Psoas muscle (tissue), 8 donors: ENCODE results near the gene PTPRB. TPM values are rescaled to one million over a fixed set of nuclear protein-coding genes. Genes with fewer than 3 reads are reported as not detected.

Experiments
- ATAC-seq, 4 donors: fragments of 200-7000 bp; cut with Tn5 transposase; one replicate each; pipeline ENCODE4 v1.9.1; 2020; ENCODE audit warnings: moderate library complexity in 3 of 4, mild to moderate bottlenecking in 2 of 4
- DNase-seq, 2 donors: peaks; one replicate each; pipeline ENCODE4 v3.0.0-alpha.2; 2020
- H3K27ac ChIP-seq: fragments of 200-600 bp; one replicate; pipeline ENCODE4 v1.8.0; 2022
- H3K27me3 ChIP-seq, 3 donors: fragments of 200-600 bp in 1 of 3; one replicate each; pipeline versions ENCODE4 v1.6.1 to v1.8.0; 2013 to 2022; ENCODE audit warnings: low read length in 2 of 3, mild to moderate bottlenecking in 2 of 3, moderate library complexity in 1 of 3; ENCODE audit not compliant: insufficient read depth in 3 of 3
- H3K36me3 ChIP-seq, 2 donors: fragments of 200-600 bp in 1 of 2; one replicate each; pipeline versions ENCODE4 v1.6.1 to v1.8.0; 2013 to 2022; ENCODE audit warnings: low read depth in 1 of 2, mild to moderate bottlenecking in 1 of 2, moderate library complexity in 1 of 2; ENCODE audit not compliant: insufficient read depth in 1 of 2
- H3K4me1 ChIP-seq: fragments of 200-600 bp; one replicate; pipeline ENCODE4 v1.8.0; 2022
- H3K4me3 ChIP-seq: fragments of 200-600 bp; one replicate; pipeline ENCODE4 v1.8.0; 2022; ENCODE audit warnings: mild to moderate bottlenecking
- H3K9me3 ChIP-seq: fragments of 200-600 bp; one replicate; pipeline ENCODE4 v1.8.0; 2022
- WGBS, 3 donors: extraction: QIAGEN DNeasy Blood & Tissue Kit; methylation state at CpG; one replicate each; pipeline versions ENCODE4 v1.1.6 to v1.1.7; 2013; 5-methylcytosine and 5-hydroxymethylcytosine counted together
- intact Hi-C, 2 donors: fragments of 100-400 bp; cut with DNase I; formaldehyde crosslinking; loops; one replicate each; pipeline versions ENCODE4 v1.11.0 to v1.14.2; 2022
- polyA plus RNA-seq, 3 donors: library from polyadenylated mRNA; stranded (reverse); fragments of 200-250 nt; gene quantifications; one replicate each; pipeline ENCODE4 v1.2.3, GENCODE V29; 2013
- total RNA-seq, 4 donors: library from RNA; stranded (reverse); fragmentation: NEBNext Ultra II Directional in 2 of 4; extraction: Animal tissue kit (Norgen Biotek cat#: 25700) in 2 of 4; gene quantifications; one replicate each; pipeline versions ENCODE4 v1.2.1 to v1.2.4, GENCODE V29; 2021 to 2023
- TF ChIP-seq, protein P1 (sequence below): fragments of 200-600 bp; IDR thresholded peaks from one replicate; pipeline ENCODE4 v1.8.0; 2022; ENCODE audit warnings: antibody characterized with exemption
- donor health status: healthy with polysubstance abuse.
- donor health status: DM: no; HTN: no; CAD: no; lungs with moderate emphysema.
- donor health status: Bipolar disorder and iron deficiency.
- donor health status: healthy.
- donor health status: DM: yes; HTN: yes; CAD: no.
- donor health status: DM: no; HTN: no; CAD: no.
- donor health status: DM: no; HTN: no; CAD: no.
- donor health status: DM: yes; HTN: yes; CAD: no.

The PTPRB gene
- total and polyA plus RNA-seq, 7 donors, result 6.5 to 32.1 (median 10.9) TPM

DNA sequence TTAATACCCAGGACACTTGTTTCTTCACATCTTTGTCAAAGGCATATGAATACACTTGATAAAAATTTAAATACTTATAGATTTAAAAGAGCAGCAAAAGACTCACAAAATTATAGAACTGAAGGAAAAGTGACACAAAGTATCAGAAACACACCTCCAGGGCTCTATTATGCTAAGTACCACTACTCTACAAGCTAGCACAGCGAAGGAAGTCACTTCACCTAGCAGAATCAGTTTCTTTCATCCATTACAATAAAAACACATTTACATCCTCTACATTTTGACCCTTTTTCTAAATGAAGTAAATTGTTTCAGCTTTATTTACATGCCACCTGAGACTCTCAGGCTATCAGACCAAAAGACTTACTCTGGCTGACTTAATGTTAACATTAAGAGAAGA is 26.6 kb upstream of the PTPRB start:
- Histone ChIP-seq H3K27ac (no peak overlapping the region), H3K36me3 (no peaks in the 10 kb centered on the region), H3K4me1 (no peaks in the 10 kb centered on the region), H3K27me3 (no peaks in the 10 kb centered on the region), H3K4me3 (no peak overlapping the region), H3K9me3 (no peaks in the 10 kb centered on the region)
- DNase-seq (no peak), ATAC-seq (no peak)
- intact Hi-C loops, result no loop called here
- TF ChIP-seq, protein P1, sequence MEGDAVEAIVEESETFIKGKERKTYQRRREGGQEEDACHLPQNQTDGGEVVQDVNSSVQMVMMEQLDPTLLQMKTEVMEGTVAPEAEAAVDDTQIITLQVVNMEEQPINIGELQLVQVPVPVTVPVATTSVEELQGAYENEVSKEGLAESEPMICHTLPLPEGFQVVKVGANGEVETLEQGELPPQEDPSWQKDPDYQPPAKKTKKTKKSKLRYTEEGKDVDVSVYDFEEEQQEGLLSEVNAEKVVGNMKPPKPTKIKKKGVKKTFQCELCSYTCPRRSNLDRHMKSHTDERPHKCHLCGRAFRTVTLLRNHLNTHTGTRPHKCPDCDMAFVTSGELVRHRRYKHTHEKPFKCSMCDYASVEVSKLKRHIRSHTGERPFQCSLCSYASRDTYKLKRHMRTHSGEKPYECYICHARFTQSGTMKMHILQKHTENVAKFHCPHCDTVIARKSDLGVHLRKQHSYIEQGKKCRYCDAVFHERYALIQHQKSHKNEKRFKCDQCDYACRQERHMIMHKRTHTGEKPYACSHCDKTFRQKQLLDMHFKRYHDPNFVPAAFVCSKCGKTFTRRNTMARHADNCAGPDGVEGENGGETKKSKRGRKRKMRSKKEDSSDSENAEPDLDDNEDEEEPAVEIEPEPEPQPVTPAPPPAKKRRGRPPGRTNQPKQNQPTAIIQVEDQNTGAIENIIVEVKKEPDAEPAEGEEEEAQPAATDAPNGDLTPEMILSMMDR, result no peak
- 83 to 97% (median 92%) methylated on average over 1 of the region's 1 CpG for WGBS, 3 donors

DNA sequence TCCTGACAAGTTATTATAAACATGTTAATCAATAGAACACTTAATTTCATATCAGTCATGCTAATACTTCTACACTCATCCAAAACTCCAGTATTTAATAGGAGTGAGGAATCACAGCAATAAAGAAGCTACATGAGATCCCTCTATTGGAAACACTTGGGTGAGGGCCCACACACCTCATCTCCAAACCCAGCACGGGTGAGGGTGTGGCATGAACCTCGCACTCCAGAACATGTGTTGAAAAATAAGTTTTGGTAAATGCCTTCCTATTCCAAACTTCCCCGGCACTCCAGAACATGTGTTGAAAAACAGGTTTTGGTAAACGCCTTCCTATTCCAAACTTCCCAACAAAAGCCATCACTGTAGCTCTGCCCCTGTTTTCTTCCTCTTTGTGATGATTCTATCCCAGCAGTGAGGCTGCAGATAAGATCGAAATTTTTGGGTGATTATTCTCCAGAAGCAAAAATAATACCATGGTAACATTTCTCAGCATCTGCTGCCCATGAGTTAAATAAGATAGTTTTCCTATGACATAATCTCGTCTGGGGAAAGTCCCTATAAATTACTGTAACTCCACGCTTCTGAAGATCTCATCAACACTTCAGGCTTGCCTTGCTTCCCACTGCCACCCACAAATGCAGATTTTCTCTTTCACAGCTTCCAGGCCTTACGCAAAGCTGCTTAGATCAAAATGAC is 24.4 kb upstream of the PTPRB start:
- DNase-seq (no peak), ATAC-seq (no peak)
- no peak overlapping the region for H3K4me3 ChIP-seq
- intact Hi-C loops, result no loop called here
- no peaks in the 10 kb centered on the region for H3K27me3 ChIP-seq
- WGBS, 3 donors, result 23 to 24% (median 23%) methylated on average over 8 of the region's 8 CpGs
- H3K36me3 ChIP-seq, result no peaks in the 10 kb centered on the region
- no peaks in the 10 kb centered on the region for H3K9me3 ChIP-seq
- no peak overlapping the region for H3K27ac ChIP-seq
- H3K4me1 ChIP-seq, result no peaks in the 10 kb centered on the region
- TF ChIP-seq, protein P1, result no peak

DNA sequence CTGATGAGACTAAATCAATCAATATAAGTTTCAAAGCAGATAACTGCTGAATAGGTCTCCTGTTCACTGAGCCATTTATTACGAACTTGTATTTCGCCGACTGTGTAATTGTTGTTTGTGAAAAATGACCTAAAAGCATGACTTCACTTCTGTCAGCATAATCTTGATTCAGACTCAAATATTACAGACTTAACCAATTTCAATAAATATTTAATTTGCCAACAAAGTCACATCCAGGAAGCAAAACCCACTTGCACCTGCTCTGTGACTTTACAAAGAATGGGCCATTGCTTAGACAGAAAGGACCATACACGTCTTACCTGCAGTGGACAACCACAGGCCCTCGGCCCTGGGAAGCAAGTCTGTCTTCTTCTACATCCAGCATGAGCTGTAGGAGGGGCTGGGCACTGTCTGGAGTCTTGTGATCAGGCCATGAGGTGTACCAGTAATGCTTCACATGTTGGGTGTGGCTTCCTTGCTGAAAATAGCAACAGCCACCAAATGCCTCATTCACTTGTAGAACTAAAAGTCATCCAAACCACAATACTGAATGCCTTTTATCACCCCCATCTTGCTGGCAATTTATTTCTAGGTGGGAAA is 23.5 kb upstream of the PTPRB start:
- Histone ChIP-seq H3K27ac (no peak overlapping the region), H3K4me3 (no peak overlapping the region), H3K36me3 (no peaks in the 10 kb centered on the region), H3K9me3 (no peaks in the 10 kb centered on the region), H3K27me3 (no peaks in the 10 kb centered on the region), H3K4me1 (no peaks in the 10 kb centered on the region)
- peak in 3 of 4 donors; percentile 34 to 53 (median 49) for ATAC-seq
- TF ChIP-seq, protein P1, result no peak
- intact Hi-C loops, result no loop called here
- no peak for DNase-seq
- WGBS, 3 donors, result 73 to 83% (median 80%) methylated on average over 5 of the region's 5 CpGs

DNA sequence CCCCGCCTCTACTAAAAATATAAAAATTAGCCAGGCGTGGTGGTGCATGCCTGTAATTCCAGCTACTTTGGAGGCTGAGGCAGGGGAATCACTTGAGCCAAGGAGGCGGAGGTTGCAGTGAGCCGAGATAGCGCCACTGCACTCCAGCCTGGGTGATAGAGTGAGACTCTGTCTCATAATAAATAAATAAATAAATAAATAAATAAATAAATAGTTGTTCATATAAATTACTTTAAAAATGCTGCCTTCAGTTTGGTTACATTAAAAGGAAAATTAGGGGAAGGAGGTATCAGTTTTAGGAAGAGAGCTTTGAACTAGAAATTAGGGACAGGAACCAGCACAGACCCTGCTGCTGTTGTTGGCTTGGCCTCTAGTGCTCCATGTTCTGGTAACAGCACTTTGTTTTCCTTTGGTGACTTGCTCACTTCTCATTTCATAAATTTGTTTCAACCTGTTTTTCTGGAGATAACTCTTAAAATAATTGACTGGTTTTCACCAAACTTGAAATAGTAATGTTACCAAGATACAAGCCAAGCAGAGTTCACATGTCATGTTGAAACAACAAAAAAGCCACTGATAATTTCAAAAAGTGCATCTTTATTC is 22.9 kb upstream of the PTPRB start:
- WGBS, 3 donors, result 95 to 99% (median 96%) methylated on average over 5 of the region's 5 CpGs
- no peak for DNase-seq
- H3K4me1 ChIP-seq, result no peaks in the 10 kb centered on the region
- H3K4me3 ChIP-seq, result no peak overlapping the region
- ATAC-seq, result no peak
- no peak overlapping the region for H3K27ac ChIP-seq
- no peaks in the 10 kb centered on the region for H3K36me3 ChIP-seq
- H3K27me3 ChIP-seq, result no peaks in the 10 kb centered on the region
- no peaks in the 10 kb centered on the region for H3K9me3 ChIP-seq
- intact Hi-C loops, result no loop called here
- TF ChIP-seq, protein P1, result no peak
